GM12878 (cell line): Measurements from ENCODE around the gene YEATS4. TPM values are rescaled to one million over a fixed set of nuclear protein-coding genes. Genes with fewer than 3 reads are reported as not detected.

ENCODE experiments used
- ATAC-seq: fragments of 200-7000 bp; cut with Tn5 transposase; 3 replicates; pipeline ENCODE4 v1.9.1; 2020; ENCODE audit warnings: mild to moderate bottlenecking, moderate library complexity
- BruUV-seq: library from RNA; stranded (reverse); fragments of 400-500 nt; replicated peaks from 2 replicates; lab custom pipeline; 2021; lab: Mats Ljungman, UMichigan
- CTCF ChIA-PET: fragments of 300-600 bp; sonication (Branson Sonifier 250); formaldehyde crosslinking; extraction: SDS; loops from one replicate; lab custom pipeline; 2021; ENCODE audit warnings: inconsistent platforms; lab: Yijun Ruan, JAX
- POLR2A ChIA-PET: fragments of 350-600 bp; formaldehyde crosslinking; extraction: SDS; loops from one replicate; lab custom pipeline; 2021; ENCODE audit warnings: inconsistent platforms; lab: Charles Lee
- RAD21 ChIA-PET: fragments of 300-600 bp; sonication (Branson Sonifier 250); formaldehyde crosslinking; loops from one replicate; lab custom pipeline; 2023; ENCODE audit warnings: antibody characterized with exemption; ENCODE audit not compliant: unreplicated experiment; lab: Charles Lee
- SMC1A ChIA-PET: fragments of 300-600 bp; sonication (Branson Sonifier 250); formaldehyde crosslinking; loops from one replicate; lab custom pipeline; 2023; ENCODE audit not compliant: unreplicated experiment, uncharacterized antibody; lab: Charles Lee
- DNase-seq: peaks from one replicate; pipeline ENCODE4 v3.0.0-alpha.2; 2011; ENCODE audit warnings: low read depth, low spot score
- FAIRE-seq: peaks from 3 replicates; lab custom pipeline; 2011; peaks lifted over from hg19 to GRCh38; lab: Jason Lieb, UNC
- H2AFZ ChIP-seq: 2 replicates; pipeline ENCODE4 v1.6.0; 2011; ENCODE audit warnings: low read depth, low read length, control low read depth; ENCODE audit not compliant: control insufficient read depth
- H3K27ac ChIP-seq: 2 replicates; pipeline ENCODE4 v1.5.1; 2011; ENCODE audit warnings: control low read depth; ENCODE audit not compliant: control insufficient read depth, insufficient read depth
- H3K27me3 ChIP-seq, 2 experiments: replicated peaks in 1 of 2; 2 replicates each; pipeline versions ENCODE4 v1.6.0 to v1.6.1; 2011; ENCODE audit warnings: low read length in 1 of 2; ENCODE audit not compliant: control insufficient read depth in 2 of 2, insufficient read depth in 2 of 2
- H3K36me3 ChIP-seq, 2 experiments: 2 replicates each; pipeline ENCODE4 v1.5.1; 2011; ENCODE audit warnings: low read length in 1 of 2; ENCODE audit not compliant: control insufficient read depth in 2 of 2, insufficient read depth in 2 of 2
- H3K4me1 ChIP-seq: 2 replicates; pipeline ENCODE4 v1.6.1; 2011; ENCODE audit warnings: mild to moderate bottlenecking, low read length, moderate library complexity, mixed read lengths; ENCODE audit not compliant: control insufficient read depth, insufficient read depth
- H3K4me2 ChIP-seq: 2 replicates; pipeline ENCODE4 v1.6.0; 2011; ENCODE audit warnings: control low read depth; ENCODE audit not compliant: control insufficient read depth, insufficient read depth
- H3K4me3 ChIP-seq: fragments of 200-600 bp; sonication (generic); 2 replicates; pipeline ENCODE4 v1.5.1; 2016
- H3K79me2 ChIP-seq: 2 replicates; pipeline ENCODE4 v1.6.0; 2011; ENCODE audit warnings: low read length; ENCODE audit not compliant: control insufficient read depth, insufficient read depth
- H3K9ac ChIP-seq: 2 replicates; pipeline ENCODE4 v1.8.0; 2011; ENCODE audit warnings: low read length, control low read depth, mixed read lengths; ENCODE audit not compliant: control insufficient read depth, insufficient read depth
- H3K9me3 ChIP-seq: replicated peaks from 3 replicates; pipeline ENCODE4 v1.5.1; 2011; ENCODE audit warnings: mild to moderate bottlenecking, low read length; ENCODE audit not compliant: control insufficient read depth, insufficient read depth
- H4K20me1 ChIP-seq: 2 replicates; pipeline ENCODE4 v1.6.0; 2011; ENCODE audit not compliant: control insufficient read depth, insufficient read depth
- ATF7 ChIP-seq: fragments of 450-650 bp; IDR thresholded peaks from 2 replicates; pipeline ENCODE4 v1.6.1; 2016; ENCODE audit warnings: low read depth, mild to moderate bottlenecking
- CBX5 ChIP-seq: sonication (generic); IDR thresholded peaks from 2 replicates; pipeline ENCODE4 v1.6.1; 2016; ENCODE audit warnings: low read depth, moderate library complexity, mild to moderate bottlenecking, inconsistent platforms
- E2F8 ChIP-seq: fragments of 450-650 bp; IDR thresholded peaks from 2 replicates; pipeline ENCODE4 v1.6.1; 2018; ENCODE audit warnings: mild to moderate bottlenecking, low read depth, moderate library complexity; ENCODE audit not compliant: partially characterized antibody
- HDGF ChIP-seq: fragments of 450-650 bp; IDR thresholded peaks from 2 replicates; pipeline ENCODE4 v1.6.1; 2016; ENCODE audit warnings: antibody characterized with exemption
- TCF12 ChIP-seq: IDR thresholded peaks from 2 replicates; pipeline ENCODE4 v1.6.1; 2011; ENCODE audit warnings: low read depth, mild to moderate bottlenecking, low read length
- WGBS: methylation state at CpG from one replicate; pipeline ENCODE4 v1.1.6; 2016; ENCODE audit warnings: low lambda C conversion rate; ENCODE audit not compliant: insufficient replicate concordance, insufficient coverage; ENCODE audit errors: missing lambda C conversion rate; 5-methylcytosine and 5-hydroxymethylcytosine counted together
- in situ Hi-C: fragments of 300-500 bp; cut with MboI; formaldehyde crosslinking; loops from 9 replicates; pipeline ENCODE4 v1.14.3; 2018; ENCODE audit warnings: mixed read lengths
- intact Hi-C: fragments of 100-400 bp; cut with micrococcal nuclease; formaldehyde crosslinking; loops from one replicate; pipeline ENCODE4 v1.14.2; 2022; ENCODE audit not compliant: unreplicated experiment
- polyA plus RNA-seq, 11 experiments: library from polyadenylated mRNA; depleted of rRNA in 4 of 11; unstranded in 6 of 11; stranded (reverse) in 5 of 11; fragments of >200 nt; fragmentation: Nextera tagmentation in 4 of 11; fragmentation: Illumina TruSeq in 1 of 11; extraction: Ambion mirVana in 4 of 11; extraction: Trizol in 1 of 11; gene quantifications; 1 replicate in 1 of 11; 2 replicates in 10 of 11; pipeline versions ENCODE4 v1.2.1 to v1.2.3, GENCODE V29; 2011 to 2016; ENCODE audit warnings: inconsistent platforms in 2 of 11, missing spikeins in 2 of 11, low read depth in 1 of 11
- total RNA-seq, 4 experiments: library from RNA; depleted of rRNA in 3 of 4; stranded (reverse); fragments of >200 nt in 3 of 4; fragmentation: Illumina TruSeq in 1 of 4; extraction: Trizol in 1 of 4; gene quantifications; 2 replicates each; pipeline versions ENCODE4 v1.2.1 to v1.2.3, GENCODE V29; 2013 to 2021
- TF ChIP-seq, protein P1 (sequence below): fragments of 450-650 bp; IDR thresholded peaks from 2 replicates; pipeline ENCODE4 v1.6.1; 2014; ENCODE audit warnings: mild to moderate bottlenecking

The YEATS4 gene
- total and polyA plus RNA-seq, 10 of the 15 experiments (the other 5 are each of a cell fraction or from before 2014, with no cell fraction given) = 23.8 to 45.4 (median 36.8) TPM

- ChIA-PET RAD21 (interaction anchor here (1.0 kb wide), 1 partner anchor 210 kb away, joined by 3 read pairs; no protein-coding TSS in a partner anchor), SMC1A (interaction anchor here (0.7 kb wide), 1 partner anchor 115 kb away, joined by 4 read pairs; no protein-coding TSS in a partner anchor), CTCF (interaction anchor here (1.0 to 1.2 kb wide), 3 partner anchors 28 to 211 kb away, joined by 3 read pairs; no protein-coding TSS in a partner anchor), POLR2A (interaction anchor here (0.6 to 1.2 kb wide), 4 partner anchors 106 to 1369 kb away, joined by 3 read pairs; partner anchors contain the start of gene RAB3IP)
- Histone ChIP-seq H2AFZ (peak overlapping the region; percentile 69), H3K27me3 (no peaks in the 10 kb centered on the region), H3K79me2 (peaks cover 25% of the 10 kb centered on the region), H3K27ac (peak overlapping the region; percentile 98), H3K4me2 (peak overlapping the region; percentile 99), H3K4me1 (no peaks in the 10 kb centered on the region; the same call in 1 of the 2 replicates), H3K9me3 (no peaks in the 10 kb centered on the region), H3K36me3 (no peaks in the 10 kb centered on the region; a peak in 1 of 4 replicates), H4K20me1 (no peaks in the 10 kb centered on the region), H3K9ac (peak overlapping the region; percentile 99), H3K4me3 (peak overlapping the region; percentile 62)
- FAIRE-seq = no peak
- in situ Hi-C loops = no loop called here
- TF ChIP-seq E2F8 = peak; percentile 10
- TF ChIP-seq ATF7 = peak; percentile 73
- TF ChIP-seq HDGF = no peak
- 0 out of 2 replicates have a peak, but pooled peaks have one; percentile 4 for TF ChIP-seq TCF12
- TF ChIP-seq CBX5 = 0 out of 2 replicates have a peak, but pooled peaks have one; percentile 2
- TF ChIP-seq, protein P1, sequence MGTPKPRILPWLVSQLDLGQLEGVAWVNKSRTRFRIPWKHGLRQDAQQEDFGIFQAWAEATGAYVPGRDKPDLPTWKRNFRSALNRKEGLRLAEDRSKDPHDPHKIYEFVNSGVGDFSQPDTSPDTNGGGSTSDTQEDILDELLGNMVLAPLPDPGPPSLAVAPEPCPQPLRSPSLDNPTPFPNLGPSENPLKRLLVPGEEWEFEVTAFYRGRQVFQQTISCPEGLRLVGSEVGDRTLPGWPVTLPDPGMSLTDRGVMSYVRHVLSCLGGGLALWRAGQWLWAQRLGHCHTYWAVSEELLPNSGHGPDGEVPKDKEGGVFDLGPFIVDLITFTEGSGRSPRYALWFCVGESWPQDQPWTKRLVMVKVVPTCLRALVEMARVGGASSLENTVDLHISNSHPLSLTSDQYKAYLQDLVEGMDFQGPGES = no peak
- intact Hi-C loops = no loop called here
- TSS peak; percentile 82 for BruUV-seq
- DNase-seq = no peak
- WGBS = 3% methylated on average over 10 of the region's 10 CpGs
- ATAC-seq = no peak
Observed at GRCh38 chr12:69360348-69360672, 767 bp downstream of the YEATS4 start.
